ENCODE results near the gene FNIP1. TPM values are rescaled to one million over a fixed set of nuclear protein-coding genes. Genes with fewer than 3 reads are reported as not detected.

Gene FNIP1
- polyA plus RNA-seq, 1 donor (not counting 4 experiments of a cell fraction or from before 2014, with no cell fraction given), result 14.6 TPM

DNA sequence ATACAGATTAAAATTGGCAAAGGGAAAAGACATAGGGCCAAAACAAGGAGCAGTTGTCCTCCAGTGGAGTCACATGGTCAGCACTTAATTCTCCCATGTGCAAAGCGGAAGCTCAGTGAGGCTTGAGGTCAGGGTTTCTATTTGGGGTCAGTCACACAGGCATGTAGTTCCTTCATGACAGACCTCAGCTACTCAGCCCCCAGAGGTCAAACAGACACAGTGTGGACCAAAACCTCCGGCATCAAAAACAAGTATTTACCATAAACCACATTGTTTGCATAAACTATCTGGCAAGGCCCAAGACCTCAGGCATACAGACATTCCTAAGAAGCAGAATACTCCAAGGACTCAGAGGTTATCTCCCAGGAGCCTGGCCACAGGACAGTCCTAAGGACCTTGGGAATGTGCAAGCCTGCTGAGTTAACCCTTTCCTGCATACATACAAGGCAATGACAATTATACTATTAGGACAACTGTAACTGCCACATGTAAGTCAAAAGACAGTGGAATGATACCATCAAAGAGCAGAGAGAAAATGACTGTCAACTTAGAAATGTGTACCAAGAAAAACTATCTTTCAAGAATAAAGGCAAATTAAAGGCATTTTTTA, 28.7 kb upstream of the FNIP1 start:
- dilution Hi-C loops (cut with MboI; ENCODE audit: extremely low pct_ligation_motif_present, low sequenced_read_pairs), result no loop called here
- Histone ChIP-seq H4K20me1 (ENCODE audit: control insufficient read depth, extremely low read depth, insufficient read depth, low read length) (no peaks in the 10 kb centered on the region), H3K4me1 (ENCODE audit: control insufficient read depth, extremely low read depth, insufficient read depth, low read length) (no peaks in the 10 kb centered on the region), H3K79me2 (ENCODE audit: control insufficient read depth, insufficient read depth, low read length) (no peaks in the 10 kb centered on the region), H3K27ac (ENCODE audit: control insufficient read depth, insufficient read depth, low read length) (no peak overlapping the region), H3K4me3 (ENCODE audit: control insufficient read depth in 2 of 3, extremely low read depth in 1 of 3, insufficient read depth in 2 of 3, low read depth in 1 of 3, low read length in 3 of 3) (no peak overlapping the region), H3K9ac (ENCODE audit: control insufficient read depth, extremely low read depth, insufficient read depth, low read length) (no peak overlapping the region), H3K4me2 (ENCODE audit: control insufficient read depth, extremely low read depth, insufficient read depth, low read depth, low read length) (no peak overlapping the region), H3K9me1 (ENCODE audit: control insufficient read depth, extremely low read depth, insufficient read depth, low read length) (no peaks in the 10 kb centered on the region), H3K36me3 (ENCODE audit: control insufficient read depth in 2 of 2, extremely low read depth in 1 of 2, insufficient read depth in 2 of 2, low read length in 2 of 2) (no peaks in the 10 kb centered on the region), H2AFZ (ENCODE audit: control insufficient read depth, low read length) (no peak overlapping the region), H3K27me3 (ENCODE audit: control insufficient read depth, extremely low read depth, insufficient read depth, low read length) (no peaks in the 10 kb centered on the region), H3K9me3 (ENCODE audit: control insufficient read depth, low read depth, low read length) (no peaks in the 10 kb centered on the region)
- no peak for DNase-seq (ENCODE audit: low read depth, low spot score)
- FAIRE-seq, result no peak
- TF ChIP-seq EZH2 (IDR thresholded peaks at IDR 0.05; ENCODE audit: low read length), result no peak
- TF ChIP-seq, protein P1, sequence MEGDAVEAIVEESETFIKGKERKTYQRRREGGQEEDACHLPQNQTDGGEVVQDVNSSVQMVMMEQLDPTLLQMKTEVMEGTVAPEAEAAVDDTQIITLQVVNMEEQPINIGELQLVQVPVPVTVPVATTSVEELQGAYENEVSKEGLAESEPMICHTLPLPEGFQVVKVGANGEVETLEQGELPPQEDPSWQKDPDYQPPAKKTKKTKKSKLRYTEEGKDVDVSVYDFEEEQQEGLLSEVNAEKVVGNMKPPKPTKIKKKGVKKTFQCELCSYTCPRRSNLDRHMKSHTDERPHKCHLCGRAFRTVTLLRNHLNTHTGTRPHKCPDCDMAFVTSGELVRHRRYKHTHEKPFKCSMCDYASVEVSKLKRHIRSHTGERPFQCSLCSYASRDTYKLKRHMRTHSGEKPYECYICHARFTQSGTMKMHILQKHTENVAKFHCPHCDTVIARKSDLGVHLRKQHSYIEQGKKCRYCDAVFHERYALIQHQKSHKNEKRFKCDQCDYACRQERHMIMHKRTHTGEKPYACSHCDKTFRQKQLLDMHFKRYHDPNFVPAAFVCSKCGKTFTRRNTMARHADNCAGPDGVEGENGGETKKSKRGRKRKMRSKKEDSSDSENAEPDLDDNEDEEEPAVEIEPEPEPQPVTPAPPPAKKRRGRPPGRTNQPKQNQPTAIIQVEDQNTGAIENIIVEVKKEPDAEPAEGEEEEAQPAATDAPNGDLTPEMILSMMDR (optimal IDR thresholded peaks at IDR 0.05 in 1 of 3, IDR thresholded peaks at IDR 0.05 in 1 of 3, conservative IDR thresholded peaks at IDR 0.05 in 1 of 3; ENCODE audit: extremely low read depth in 1 of 3, insufficient read depth in 2 of 3, low read length in 3 of 3), result no peak

DNA sequence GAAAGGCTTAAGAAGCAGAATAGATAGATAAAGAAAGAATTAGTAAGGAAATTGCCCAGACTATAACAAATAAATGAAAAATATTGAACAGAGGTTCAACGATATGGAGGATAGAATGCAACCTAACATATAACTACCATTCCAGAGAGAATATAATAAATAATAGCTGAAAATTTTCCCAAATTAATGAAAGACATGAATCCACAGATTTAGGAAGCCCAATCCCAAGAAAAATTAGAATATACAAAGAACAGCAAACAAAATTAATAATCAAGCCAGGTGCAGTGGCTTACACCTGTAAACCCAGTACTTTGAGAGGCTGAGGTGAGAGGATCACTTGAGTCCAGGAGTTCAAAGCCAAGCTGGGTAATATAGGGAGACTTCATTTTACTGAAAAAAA, 27.8 kb upstream of the FNIP1 start:
- Histone ChIP-seq H3K27ac (ENCODE audit: control insufficient read depth, insufficient read depth, low read length) (no peak overlapping the region), H3K9me3 (ENCODE audit: control insufficient read depth, low read depth, low read length) (no peaks in the 10 kb centered on the region), H3K27me3 (ENCODE audit: control insufficient read depth, extremely low read depth, insufficient read depth, low read length) (no peaks in the 10 kb centered on the region), H2AFZ (ENCODE audit: control insufficient read depth, low read length) (no peak overlapping the region), H3K4me1 (ENCODE audit: control insufficient read depth, extremely low read depth, insufficient read depth, low read length) (no peaks in the 10 kb centered on the region), H3K4me2 (ENCODE audit: control insufficient read depth, extremely low read depth, insufficient read depth, low read depth, low read length) (no peak overlapping the region), H3K9me1 (ENCODE audit: control insufficient read depth, extremely low read depth, insufficient read depth, low read length) (no peaks in the 10 kb centered on the region), H4K20me1 (ENCODE audit: control insufficient read depth, extremely low read depth, insufficient read depth, low read length) (no peaks in the 10 kb centered on the region), H3K9ac (ENCODE audit: control insufficient read depth, extremely low read depth, insufficient read depth, low read length) (no peak overlapping the region), H3K4me3 (ENCODE audit: control insufficient read depth in 2 of 3, extremely low read depth in 1 of 3, insufficient read depth in 2 of 3, low read depth in 1 of 3, low read length in 3 of 3) (no peak overlapping the region), H3K79me2 (ENCODE audit: control insufficient read depth, insufficient read depth, low read length) (no peaks in the 10 kb centered on the region), H3K36me3 (ENCODE audit: control insufficient read depth in 2 of 2, extremely low read depth in 1 of 2, insufficient read depth in 2 of 2, low read length in 2 of 2) (no peaks in the 10 kb centered on the region)
- DNase-seq (ENCODE audit: low read depth, low spot score), result no peak
- dilution Hi-C loops (cut with MboI; ENCODE audit: extremely low pct_ligation_motif_present, low sequenced_read_pairs), result no loop called here
- TF ChIP-seq EZH2 (IDR thresholded peaks at IDR 0.05; ENCODE audit: low read length), result no peak
- TF ChIP-seq, protein P1 (optimal IDR thresholded peaks at IDR 0.05 in 1 of 3, IDR thresholded peaks at IDR 0.05 in 1 of 3, conservative IDR thresholded peaks at IDR 0.05 in 1 of 3; ENCODE audit: extremely low read depth in 1 of 3, insufficient read depth in 2 of 3, low read length in 3 of 3), result no peak
- FAIRE-seq, result no peak

Data from keratinocyte (primary cell).